HUDEP-2 (cell line): ENCODE data around the gene IFT43.
"Not testable (repeated sequence)": the region's sequence is repeated elsewhere in the genome, so short reads cannot be mapped to it uniquely, and the experiment has no call there.

Source experiments
- DNase-seq, 76 experiments: peaks; one replicate each; lab custom pipeline; 2025; ENCODE audit not compliant: unreplicated experiment in 76 of 76; lab: John Stamatoyannopoulos, UW

IFT43 gene

DNA sequence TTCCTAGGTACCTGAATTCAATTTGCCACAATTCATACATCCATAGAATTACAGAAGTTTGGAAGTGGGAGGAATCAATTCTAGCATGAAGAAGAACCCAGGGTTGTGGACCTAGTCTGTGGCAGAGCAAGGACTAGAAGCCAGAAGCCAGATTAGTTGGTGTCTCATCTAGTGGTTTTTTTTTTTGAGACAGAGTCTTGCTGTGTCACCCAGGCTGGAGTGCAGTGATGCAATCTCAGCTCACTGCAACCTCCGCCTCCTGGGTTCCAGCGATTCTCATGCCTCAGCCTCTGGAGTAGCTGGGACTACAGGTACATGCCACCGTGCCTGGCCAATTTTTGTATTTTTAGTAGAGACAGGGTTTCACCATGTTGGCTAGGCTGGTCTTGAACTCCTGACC is 24.1 kb downstream of the IFT43 start:
- not testable (repeated sequence) for DNase-seq

GRCh38 chr14:76011930-76012329 is 26.4 kb downstream of the IFT43 start:
- DNase-seq, result no peak

GRCh38 chr14:76012354-76012753 is 26.8 kb downstream of the IFT43 start:
- DNase-seq, result no peak

- no peak for DNase-seq
Measured at GRCh38 chr14:76015191-76015590, 29.6 kb downstream of the IFT43 start.

DNA sequence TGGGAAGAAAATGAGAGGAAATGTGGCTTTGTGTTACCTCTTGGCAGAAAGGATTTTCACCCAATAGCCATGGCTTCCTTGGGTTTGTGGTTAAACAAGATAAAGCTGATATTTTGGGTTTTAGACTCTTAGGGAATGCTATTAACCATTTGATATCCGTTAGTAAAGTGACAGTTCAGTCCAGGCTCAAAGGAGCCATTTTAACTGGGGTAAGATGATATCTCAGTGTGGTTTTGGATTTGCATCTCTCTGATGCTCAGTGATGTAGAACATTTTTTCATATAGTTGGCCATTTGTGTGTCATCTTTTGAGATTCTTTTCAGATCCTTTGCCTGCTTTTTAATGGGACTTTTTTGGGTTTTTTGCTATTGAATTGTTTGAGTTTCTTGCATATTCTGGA is 30.1 kb downstream of the IFT43 start:
- DNase-seq, result no peak

DNA sequence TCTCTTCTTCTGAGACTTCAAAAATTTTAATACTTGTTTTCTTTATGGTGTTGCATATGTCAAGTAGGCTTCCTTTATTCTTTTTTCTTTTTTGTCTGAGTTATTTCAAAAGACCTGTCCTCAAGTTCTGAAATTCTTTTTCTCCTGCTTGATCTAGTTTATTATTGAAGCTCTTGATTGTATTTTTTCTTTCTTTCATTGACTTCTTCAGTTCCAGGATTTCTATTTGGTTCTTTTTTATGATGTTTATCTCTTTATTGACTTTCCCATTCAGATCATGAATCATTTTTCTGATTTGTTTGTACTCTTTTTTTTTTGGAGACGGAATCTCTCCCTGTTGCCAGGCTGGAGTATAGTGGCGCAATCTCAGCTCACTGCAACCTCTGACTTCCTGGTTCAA is 34.1 kb downstream of the IFT43 start:
- no peak for DNase-seq

- no peak for DNase-seq
Measured at GRCh38 chr14:76022991-76023390, 37.4 kb downstream of the IFT43 start.

GRCh38 chr14:76023757-76024156 is 38.2 kb downstream of the IFT43 start:
- no peak for DNase-seq

DNA sequence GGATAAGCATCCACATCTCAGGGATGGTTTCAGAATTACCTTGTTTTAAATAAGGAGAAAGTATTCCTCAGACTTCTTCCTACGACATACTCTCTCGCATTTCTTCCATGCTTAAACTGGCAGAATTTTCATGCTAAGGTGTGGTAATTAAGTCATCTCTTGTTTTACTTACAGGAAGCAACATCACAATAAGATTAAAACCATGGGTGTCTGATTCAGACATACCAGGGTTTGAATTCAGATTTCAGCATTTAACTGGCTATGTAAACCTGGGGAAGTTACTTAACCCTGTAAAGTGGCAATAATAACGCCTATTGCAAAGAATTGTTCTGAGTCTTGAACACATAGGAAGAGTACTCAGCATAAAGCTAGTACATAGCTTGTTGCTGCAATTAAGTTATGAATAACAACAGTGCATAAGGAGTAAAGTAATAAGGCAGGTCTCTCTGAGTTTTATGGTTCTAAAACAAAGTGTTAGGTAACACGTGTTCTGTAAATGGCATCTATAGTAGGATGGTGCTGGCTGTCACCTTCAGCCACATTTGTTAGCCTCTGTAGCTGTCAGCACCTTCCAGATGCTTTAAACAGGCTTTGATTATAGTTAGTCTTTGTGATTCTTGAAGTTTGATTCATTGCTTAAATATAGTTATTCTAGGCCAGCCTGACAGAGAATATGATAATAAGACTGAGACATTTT is 38.8 kb downstream of the IFT43 start:
- no peak for DNase-seq

- no peak for DNase-seq
Measured at GRCh38 chr14:76034566-76034965, 49.0 kb downstream of the IFT43 start.

DNA sequence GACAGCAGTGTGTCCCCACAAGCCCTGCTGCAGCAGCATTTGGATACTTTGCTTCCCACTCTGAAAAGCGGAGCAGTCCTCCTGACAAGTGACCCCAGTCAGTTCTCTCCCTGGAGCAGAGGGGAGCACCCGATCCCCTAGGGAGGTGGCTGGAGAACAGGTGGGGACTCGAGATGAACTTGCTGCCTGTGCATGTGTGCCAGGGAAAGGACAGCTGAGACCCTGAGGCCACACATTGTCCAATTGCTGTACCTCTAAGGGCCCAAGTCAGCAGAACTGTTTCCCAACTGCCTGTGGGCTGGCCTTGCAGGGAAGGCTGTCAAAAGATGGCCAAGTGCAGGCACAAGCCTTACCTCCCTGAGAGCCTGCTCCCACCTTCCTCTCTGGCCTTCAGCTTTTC is 55.1 kb downstream of the IFT43 start:
- DNase-seq, result no peak

- peak in 1 of 76 experiments; percentile 0 for DNase-seq
Measured at GRCh38 chr14:76045773-76046172, 60.2 kb downstream of the IFT43 start.

GRCh38 chr14:76050250-76050649 is 64.7 kb downstream of the IFT43 start:
- DNase-seq, result no peak

DNA sequence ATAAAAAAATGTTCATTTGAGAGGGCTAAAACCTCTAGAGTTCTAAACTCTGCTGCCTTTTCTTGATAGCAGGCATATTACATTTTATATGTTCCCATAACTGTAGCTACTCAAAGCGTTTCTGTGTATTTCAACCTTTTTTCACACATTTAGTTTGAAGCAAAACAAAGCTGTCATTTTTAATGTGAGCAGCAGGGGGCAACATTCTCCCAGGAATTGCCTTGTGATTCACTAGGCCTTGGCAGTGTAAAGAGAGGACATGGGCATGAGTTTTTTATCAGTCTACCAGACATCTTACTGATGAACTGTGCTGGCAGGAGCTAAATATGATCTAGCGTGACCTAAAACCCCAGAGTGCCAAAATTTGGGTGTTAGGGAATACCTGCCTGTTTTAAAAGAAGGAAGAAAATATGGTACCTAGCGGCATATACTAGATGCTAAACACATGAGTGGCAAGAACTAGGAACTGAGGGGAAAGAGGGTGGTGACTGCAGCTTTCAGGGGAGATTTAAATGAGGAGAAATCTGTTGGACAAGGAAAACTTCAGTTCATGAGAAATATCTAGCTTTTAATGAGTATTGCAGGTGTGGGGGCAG is 65.3 kb downstream of the IFT43 start:
- peak in 43 of 76 experiments; percentile 1 to 63 (median 33) for DNase-seq

DNA sequence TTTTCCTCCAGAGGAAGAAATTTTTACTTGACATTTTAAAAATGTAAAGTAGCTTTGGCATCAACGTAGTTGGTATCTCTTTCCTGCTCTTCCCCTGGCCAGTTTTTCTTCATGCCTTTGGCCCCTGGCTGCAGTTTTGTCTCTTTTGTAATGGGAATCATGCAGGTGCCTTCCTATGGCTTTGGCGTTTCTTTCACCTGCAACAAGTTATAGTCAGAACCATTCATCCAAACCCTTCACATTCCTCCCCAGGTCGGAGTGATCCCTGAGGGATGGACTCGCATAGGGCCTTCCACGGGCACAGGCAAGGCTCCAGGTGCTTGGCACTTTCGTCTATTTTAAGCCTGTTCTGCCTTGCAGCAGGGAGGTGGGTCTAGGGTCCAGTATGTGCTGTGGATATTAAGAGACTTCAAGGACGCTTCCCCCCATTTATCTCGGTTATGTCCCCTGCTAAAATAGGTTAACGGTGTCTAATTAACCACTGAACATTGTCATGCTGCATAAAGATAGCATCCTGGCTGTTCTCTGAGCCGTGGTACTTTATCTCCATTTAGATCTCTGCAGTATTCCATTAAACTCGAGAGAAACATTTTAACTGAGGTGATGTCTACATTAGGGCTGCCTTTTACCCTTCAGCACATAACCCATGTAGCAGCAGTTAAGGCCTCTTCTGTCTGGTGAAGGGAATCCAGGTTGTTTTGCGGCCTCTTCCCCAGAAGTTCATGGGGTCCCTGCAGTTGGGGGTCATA is 66.3 kb downstream of the IFT43 start:
- DNase-seq, result no peak

- no peak for DNase-seq
Measured at GRCh38 chr14:76053572-76054355, 68.2 kb downstream of the IFT43 start.

DNA sequence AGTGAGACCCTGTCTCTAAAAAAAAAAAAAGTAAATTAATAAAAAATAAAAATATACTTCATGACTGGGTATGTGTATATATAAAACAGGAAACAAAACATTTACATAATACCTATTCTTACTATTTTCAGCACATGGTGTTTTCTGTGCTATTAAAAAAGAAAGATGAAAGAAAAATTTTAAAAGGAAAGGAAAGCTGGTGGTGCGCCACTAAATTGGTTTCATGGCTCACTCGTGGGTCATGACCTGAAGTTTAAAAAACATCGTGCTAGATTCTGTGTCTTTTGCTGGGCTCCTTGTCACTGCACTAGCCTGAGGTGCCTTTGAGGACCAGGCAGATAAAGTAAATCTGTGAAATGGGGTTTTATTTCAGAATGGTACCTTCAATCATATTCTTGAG is 69.8 kb downstream of the IFT43 start:
- no peak for DNase-seq

GRCh38 chr14:76056128-76056527 is 70.6 kb downstream of the IFT43 start:
- peak in 1 of 76 experiments; percentile 2 for DNase-seq

GRCh38 chr14:76057914-76058313 is 72.4 kb downstream of the IFT43 start:
- no peak for DNase-seq

DNA sequence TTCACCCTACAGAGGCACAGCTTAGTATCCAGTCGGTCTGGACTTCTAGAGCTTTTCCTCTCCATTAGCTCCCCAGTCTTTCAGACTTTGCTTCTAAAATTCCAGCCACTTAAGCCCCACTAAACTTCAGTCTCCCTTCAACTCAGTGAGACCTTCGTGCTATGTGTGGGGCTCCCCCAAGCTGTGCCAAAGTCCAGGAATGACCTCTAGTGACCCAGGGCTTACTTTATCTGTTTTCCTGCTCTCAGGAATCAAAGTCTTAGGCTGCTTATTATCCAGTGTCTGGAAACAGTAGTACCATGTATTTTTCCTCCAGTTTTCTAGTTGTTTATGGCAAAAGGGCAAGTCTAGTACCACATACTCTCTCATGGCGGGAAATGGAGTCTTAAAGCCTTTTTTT is 77.8 kb downstream of the IFT43 start:
- no peak for DNase-seq

- no peak for DNase-seq
Measured at GRCh38 chr14:76065519-76065918, 80.0 kb downstream of the IFT43 start.
